ENCODE measurements around the gene TREML2. TPM values are rescaled to one million over a fixed set of nuclear protein-coding genes. Genes with fewer than 3 reads are reported as not detected.
A peak's percentile ranks its signal among the peaks of the same experiment; 100 is the strongest.

TREML2 gene
- total RNA-seq, 2 donors from 2014 or later: 0.12 TPM; not detected in 1

DNA sequence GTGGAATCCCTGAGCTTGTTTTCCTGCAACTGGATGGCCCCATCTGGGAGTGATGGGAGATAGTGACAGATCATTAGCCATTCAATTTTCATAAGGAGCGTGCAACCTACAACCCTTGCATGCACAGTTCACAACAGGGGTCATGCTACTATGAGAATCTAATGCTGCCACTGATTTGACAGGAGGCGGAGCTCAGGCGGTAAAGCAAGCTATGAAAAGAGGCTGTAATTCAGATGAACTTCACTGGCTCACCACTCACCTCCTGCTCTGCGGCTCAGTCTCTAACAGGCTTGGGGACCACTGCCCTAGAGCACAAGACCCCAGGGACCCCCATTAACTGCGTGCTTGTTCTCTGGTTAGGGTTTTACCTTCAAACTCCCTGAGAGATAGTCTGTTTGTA is 14.8 kb upstream of the TREML2 start:
- H3K4me3 ChIP-seq: no peak overlapping the region
- no peaks in the 10 kb centered on the region for H3K36me3 ChIP-seq
- no peak for DNase-seq (ENCODE audit: low spot score)
- H3K9me3 ChIP-seq: peaks cover 0 to 8% of the 10 kb centered on the region in 2 donors
- no peaks in the 10 kb centered on the region for H3K27me3 ChIP-seq
- H3K4me1 ChIP-seq: no peaks in the 10 kb centered on the region
- no peak overlapping the region for H3K27ac ChIP-seq
- TF ChIP-seq, protein P1, sequence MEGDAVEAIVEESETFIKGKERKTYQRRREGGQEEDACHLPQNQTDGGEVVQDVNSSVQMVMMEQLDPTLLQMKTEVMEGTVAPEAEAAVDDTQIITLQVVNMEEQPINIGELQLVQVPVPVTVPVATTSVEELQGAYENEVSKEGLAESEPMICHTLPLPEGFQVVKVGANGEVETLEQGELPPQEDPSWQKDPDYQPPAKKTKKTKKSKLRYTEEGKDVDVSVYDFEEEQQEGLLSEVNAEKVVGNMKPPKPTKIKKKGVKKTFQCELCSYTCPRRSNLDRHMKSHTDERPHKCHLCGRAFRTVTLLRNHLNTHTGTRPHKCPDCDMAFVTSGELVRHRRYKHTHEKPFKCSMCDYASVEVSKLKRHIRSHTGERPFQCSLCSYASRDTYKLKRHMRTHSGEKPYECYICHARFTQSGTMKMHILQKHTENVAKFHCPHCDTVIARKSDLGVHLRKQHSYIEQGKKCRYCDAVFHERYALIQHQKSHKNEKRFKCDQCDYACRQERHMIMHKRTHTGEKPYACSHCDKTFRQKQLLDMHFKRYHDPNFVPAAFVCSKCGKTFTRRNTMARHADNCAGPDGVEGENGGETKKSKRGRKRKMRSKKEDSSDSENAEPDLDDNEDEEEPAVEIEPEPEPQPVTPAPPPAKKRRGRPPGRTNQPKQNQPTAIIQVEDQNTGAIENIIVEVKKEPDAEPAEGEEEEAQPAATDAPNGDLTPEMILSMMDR (IDR thresholded peaks at IDR 0.05): no peak

DNA sequence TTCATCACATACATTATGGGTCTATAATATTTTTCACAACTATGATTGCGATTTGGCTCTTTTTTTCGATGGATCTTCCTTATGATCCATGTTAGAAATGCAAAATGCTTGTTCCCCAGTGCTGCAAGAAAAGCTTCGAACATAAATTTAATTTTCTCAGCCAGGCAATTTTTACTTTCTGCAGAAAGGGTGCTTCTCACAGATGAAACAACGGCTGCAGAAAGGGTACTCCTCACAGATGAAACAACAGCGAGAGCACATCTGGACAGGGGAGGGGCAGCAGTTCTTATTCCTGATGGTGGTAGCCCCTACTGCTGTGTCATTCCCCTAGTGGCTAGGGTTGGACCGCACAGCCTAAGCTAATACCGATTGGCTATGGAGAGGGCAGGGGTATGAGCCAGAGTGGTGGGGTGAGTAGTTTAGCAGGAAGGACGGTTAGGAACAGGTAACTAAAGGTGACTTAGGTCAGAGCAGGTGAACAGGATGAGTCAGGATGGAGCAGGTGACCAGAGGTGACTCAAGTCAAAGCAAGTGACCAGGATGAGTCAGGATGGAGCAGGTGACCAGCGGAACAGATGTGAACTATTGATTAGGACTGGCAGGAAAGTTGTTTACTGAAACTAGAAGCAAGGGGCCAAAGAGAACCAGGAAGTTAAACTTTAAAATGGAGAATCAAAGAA is 13.8 kb upstream of the TREML2 start:
- Histone ChIP-seq H3K36me3 (no peaks in the 10 kb centered on the region), H3K4me1 (no peaks in the 10 kb centered on the region), H3K9me3 (no peaks in the 10 kb centered on the region), H3K4me3 (no peak overlapping the region), H3K27me3 (no peaks in the 10 kb centered on the region), H3K27ac (no peak overlapping the region)
- TF ChIP-seq, protein P1 (IDR thresholded peaks at IDR 0.05): no peak
- DNase-seq (ENCODE audit: low spot score): no peak

DNA sequence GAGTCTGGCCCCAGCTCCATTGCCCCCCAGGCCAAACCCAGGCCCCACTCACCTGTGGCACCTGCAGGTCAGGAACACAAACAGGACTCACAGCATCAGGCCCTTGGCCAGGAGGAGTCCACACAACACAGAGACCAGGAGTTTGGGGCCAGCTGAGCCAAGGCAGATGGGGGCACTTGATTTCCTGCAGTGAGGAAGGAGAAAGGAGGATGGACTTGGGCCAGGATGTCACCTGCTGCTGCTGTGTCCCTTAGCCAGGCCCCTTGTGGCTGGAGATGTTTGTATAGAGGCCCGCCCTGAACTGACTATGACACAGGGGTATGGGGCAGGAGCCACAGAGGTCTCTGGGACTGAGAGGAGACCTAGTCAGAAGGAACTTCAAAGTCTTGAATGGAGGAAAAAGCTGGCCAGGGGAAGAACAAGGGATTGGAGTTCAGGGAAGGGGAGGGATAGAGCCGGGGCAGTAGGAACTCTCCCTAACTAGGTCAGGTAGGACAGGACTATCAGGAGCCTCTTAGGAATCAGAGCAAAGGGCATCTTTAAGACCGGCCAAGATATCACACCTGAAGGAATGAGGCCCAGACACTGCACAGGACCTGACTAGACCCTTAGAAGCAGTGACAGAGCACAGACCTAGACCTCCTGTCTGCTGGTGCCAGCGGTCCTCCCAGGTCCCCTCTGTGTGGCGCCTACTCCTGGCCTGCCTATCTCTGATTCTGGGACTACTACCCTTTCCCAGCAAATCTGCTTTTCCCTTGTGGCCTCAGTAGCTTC is 8.8 kb upstream of the TREML2 start:
- Histone ChIP-seq H3K27ac (no peak overlapping the region), H3K9me3 (no peaks in the 10 kb centered on the region), H3K4me1 (no peaks in the 10 kb centered on the region), H3K4me3 (no peak overlapping the region), H3K27me3 (no peaks in the 10 kb centered on the region), H3K36me3 (no peaks in the 10 kb centered on the region)
- TF ChIP-seq, protein P1 (IDR thresholded peaks at IDR 0.05): no peak
- peak; percentile 36 for DNase-seq (ENCODE audit: low spot score)

DNA sequence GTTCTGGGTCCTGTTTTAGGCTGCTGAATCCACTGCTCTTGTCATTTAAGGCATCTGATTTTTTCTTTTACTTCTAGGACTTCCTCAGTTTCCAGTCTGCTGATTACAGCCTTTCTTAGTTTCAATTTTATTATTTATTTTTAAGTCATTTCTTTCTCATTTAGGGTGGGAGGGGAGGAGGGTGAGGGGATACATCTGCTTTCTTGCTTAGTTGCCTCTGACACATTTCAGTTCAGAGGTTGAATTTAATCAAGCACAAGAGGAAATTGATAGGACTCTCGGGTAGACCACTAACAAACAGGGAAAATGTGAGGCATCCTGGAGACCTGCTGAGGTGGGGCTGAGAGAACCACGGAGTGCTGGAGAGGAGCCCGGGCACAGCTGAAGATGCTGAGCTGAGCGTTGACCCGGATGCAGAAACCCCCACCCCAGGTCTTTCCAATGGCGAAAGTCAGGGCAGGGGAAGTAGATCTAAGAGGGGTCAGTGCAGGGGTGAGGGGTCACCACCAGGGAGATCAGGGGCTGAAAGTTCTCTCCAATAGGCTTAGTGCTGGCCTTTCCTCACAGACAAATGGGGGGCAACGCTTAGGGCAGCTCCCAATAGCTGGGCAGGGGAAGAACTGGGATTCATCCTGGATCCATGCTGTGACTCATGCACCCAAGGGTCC is 7.6 kb upstream of the TREML2 start:
- Histone ChIP-seq H3K27me3 (no peaks in the 10 kb centered on the region), H3K9me3 (no peaks in the 10 kb centered on the region), H3K36me3 (no peaks in the 10 kb centered on the region), H3K4me3 (no peak overlapping the region), H3K27ac (no peak overlapping the region), H3K4me1 (no peaks in the 10 kb centered on the region)
- TF ChIP-seq, protein P1 (IDR thresholded peaks at IDR 0.05): no peak
- peak; percentile 30 for DNase-seq (ENCODE audit: low spot score)

GRCh38 chr6:41204156-41204555 is 3.2 kb upstream of the TREML2 start:
- TF ChIP-seq, protein P1 (IDR thresholded peaks at IDR 0.05): no peak
- H3K27ac ChIP-seq: no peak overlapping the region
- no peaks in the 10 kb centered on the region for H3K36me3 ChIP-seq
- H3K27me3 ChIP-seq: no peaks in the 10 kb centered on the region
- H3K4me3 ChIP-seq: no peak overlapping the region
- H3K9me3 ChIP-seq: no peaks in the 10 kb centered on the region
- H3K4me1 ChIP-seq: no peaks in the 10 kb centered on the region
- no peak for DNase-seq (ENCODE audit: low spot score)
